ENCODE measurements around the gene ZKSCAN1. TPM values are rescaled to one million over a fixed set of nuclear protein-coding genes. Genes with fewer than 3 reads are reported as not detected.

ZKSCAN1 gene
- total RNA-seq, 1 experiment from 2014 or later, result 70.3 TPM

GRCh38 chr7:100035876-100036275, 20.5 kb downstream of the ZKSCAN1 start:
- H3K27me3 ChIP-seq (ENCODE audit: insufficient read depth, low read depth), result no peaks in the 10 kb centered on the region
- H3K36me3 ChIP-seq (ENCODE audit: low read depth), result peaks cover 51% of the 10 kb centered on the region
- H3K9me2 ChIP-seq (ENCODE audit: insufficient read depth), result no peaks in the 10 kb centered on the region
- H3K4me1 ChIP-seq (replicated peaks; ENCODE audit: insufficient read depth), result peaks cover 1% of the 10 kb centered on the region; the same call in 1 of the 2 replicates
- H3K9me3 ChIP-seq (ENCODE audit: insufficient read depth, low read depth), result no peaks in the 10 kb centered on the region
- TF ChIP-seq CTCF (conservative IDR thresholded peaks at IDR 0.05), result no peak
- no peak for TF ChIP-seq EZH2 (IDR thresholded peaks at IDR 0.05; ENCODE audit: low read depth)
- H3K4me2 ChIP-seq, result no peak overlapping the region
- H4K20me1 ChIP-seq (ENCODE audit: insufficient read depth), result no peaks in the 10 kb centered on the region; the same call in 1 of the 2 replicates
- no peak overlapping the region for H3K27ac ChIP-seq
- no peak overlapping the region for H2AFZ ChIP-seq
- no peak overlapping the region for H3K4me3 ChIP-seq
- ChIA-PET CTCF (no interaction called here), POLR2A (ENCODE audit: unreplicated experiment) (no interaction called here)
- BruUV-seq (replicated peaks), result no TSS peak
- H3F3A ChIP-seq (ENCODE audit: insufficient read depth, low read depth), result peaks cover 5% of the 10 kb centered on the region; the same call in 1 of the 2 replicates
- no peak for DNase-seq
- H3K79me2 ChIP-seq (ENCODE audit: low read depth), result no peaks in the 10 kb centered on the region
- intact Hi-C loops (cut with micrococcal nuclease; ENCODE audit: unreplicated experiment), result no loop called here

- Histone ChIP-seq H3K79me2 (ENCODE audit: low read depth) (no peaks in the 10 kb centered on the region), H3K4me1 (replicated peaks; ENCODE audit: insufficient read depth) (peaks cover 12% of the 10 kb centered on the region; the same call in 1 of the 2 replicates), H3K4me3 (no peak overlapping the region), H3K4me2 (no peak overlapping the region), H4K20me1 (ENCODE audit: insufficient read depth) (no peaks in the 10 kb centered on the region; the same call in 1 of the 2 replicates), H3F3A (ENCODE audit: insufficient read depth, low read depth) (peaks cover 10% of the 10 kb centered on the region; the same call in 1 of the 2 replicates), H3K36me3 (ENCODE audit: low read depth) (peaks cover 33% of the 10 kb centered on the region), H3K27ac (no peak overlapping the region), H3K9me2 (ENCODE audit: insufficient read depth) (no peaks in the 10 kb centered on the region), H3K9me3 (ENCODE audit: insufficient read depth, low read depth) (no peaks in the 10 kb centered on the region), H3K27me3 (ENCODE audit: insufficient read depth, low read depth) (no peaks in the 10 kb centered on the region), H2AFZ (no peak overlapping the region)
- intact Hi-C loops (cut with micrococcal nuclease; ENCODE audit: unreplicated experiment), result no loop called here
- POLR2A ChIA-PET (ENCODE audit: unreplicated experiment), result no interaction called here
- BruUV-seq (replicated peaks), result no TSS peak
- TF ChIP-seq CTCF (conservative IDR thresholded peaks at IDR 0.05), result no peak
- no peak for TF ChIP-seq EZH2 (IDR thresholded peaks at IDR 0.05; ENCODE audit: low read depth)
- DNase-seq, result no peak
- CTCF ChIA-PET, result interaction anchor here (0.5 kb wide), 1 partner anchor 86 kb away, joined by 4 read pairs; no protein-coding TSS in a partner anchor
Observed at GRCh38 chr7:100038326-100038725, 22.9 kb downstream of the ZKSCAN1 start.

- BruUV-seq (replicated peaks), result no TSS peak
- POLR2A ChIA-PET (ENCODE audit: unreplicated experiment), result no interaction called here
- CTCF ChIA-PET, result no interaction called here
Observed at GRCh38 chr7:100040575-100040974, 25.2 kb downstream of the ZKSCAN1 start.

More at GRCh38 chr7:100040575-100040974, 25.2 kb downstream of the ZKSCAN1 start:
- H3K27ac ChIP-seq, result no peak overlapping the region
- peaks cover 11% of the 10 kb centered on the region for H3K36me3 ChIP-seq (ENCODE audit: low read depth)
- TF ChIP-seq CTCF (conservative IDR thresholded peaks at IDR 0.05) (no peak), EZH2 (IDR thresholded peaks at IDR 0.05; ENCODE audit: low read depth) (no peak)
- no peaks in the 10 kb centered on the region for H3K9me3 ChIP-seq (ENCODE audit: insufficient read depth, low read depth)
- no peaks in the 10 kb centered on the region; the same call in 1 of the 2 replicates for H4K20me1 ChIP-seq (ENCODE audit: insufficient read depth)
- no peaks in the 10 kb centered on the region for H3K79me2 ChIP-seq (ENCODE audit: low read depth)
- no peak overlapping the region for H3K4me3 ChIP-seq
- no peak for DNase-seq
- peaks cover 10% of the 10 kb centered on the region; the same call in 1 of the 2 replicates for H3F3A ChIP-seq (ENCODE audit: insufficient read depth, low read depth)
- H3K27me3 ChIP-seq (ENCODE audit: insufficient read depth, low read depth), result no peaks in the 10 kb centered on the region
- H3K4me2 ChIP-seq, result no peak overlapping the region
- H3K4me1 ChIP-seq (replicated peaks; ENCODE audit: insufficient read depth), result peaks cover 12% of the 10 kb centered on the region; the same call in 1 of the 2 replicates
- H2AFZ ChIP-seq, result no peak overlapping the region
- no peaks in the 10 kb centered on the region for H3K9me2 ChIP-seq (ENCODE audit: insufficient read depth)
- intact Hi-C loops (cut with micrococcal nuclease; ENCODE audit: unreplicated experiment), result no loop called here

Measured in PC-9 (cell line).